Right lobe of liver (tissue), 4 donors: Measurements from ENCODE around the gene NDUFAB1.

ENCODE experiments used
- POLR2A ChIP-seq: fragments of 450-650 bp; IDR thresholded peaks from one replicate; pipeline ENCODE4 v1.6.1; 2017; ENCODE audit warnings: antibody characterized with exemption, mild to moderate bottlenecking
- TF ChIP-seq, protein P1 (sequence below), 4 donors: fragments of 200-600 bp in 3 of 4; fragments of 450-650 bp in 1 of 4; IDR thresholded peaks; one replicate each; pipeline versions ENCODE4 v1.5.1 to v1.8.0; 2016 to 2022; ENCODE audit warnings: antibody characterized with exemption in 4 of 4, mild to moderate bottlenecking in 2 of 4
- donor health status: DM: no; HTN: no; CAD: no.
- donor health status: DM: no; HTN: no; CAD: no.
- donor health status: DM: no; HTN: yes; CAD: no.

DNA sequence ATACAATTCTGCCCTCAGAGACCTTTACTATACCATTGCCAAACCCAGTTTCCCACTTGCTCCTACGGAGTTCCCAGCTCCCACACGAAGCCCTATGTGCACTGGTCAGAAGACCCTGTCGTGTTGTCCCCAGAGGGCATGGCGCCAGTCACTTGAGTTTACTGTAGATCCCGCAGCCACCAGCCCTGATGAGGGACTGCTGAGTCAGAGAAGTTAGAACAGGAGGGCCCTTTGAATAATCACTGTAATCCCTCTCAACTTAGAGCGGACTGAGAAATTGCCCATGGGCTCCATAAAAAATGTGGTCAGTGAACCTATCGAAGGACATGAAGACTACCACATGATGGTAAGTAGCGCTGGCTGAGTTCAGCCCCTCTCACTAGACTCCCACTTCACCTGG is 29.4 kb downstream of the NDUFAB1 start:
- TF ChIP-seq POLR2A: no peak
- TF ChIP-seq, protein P1, sequence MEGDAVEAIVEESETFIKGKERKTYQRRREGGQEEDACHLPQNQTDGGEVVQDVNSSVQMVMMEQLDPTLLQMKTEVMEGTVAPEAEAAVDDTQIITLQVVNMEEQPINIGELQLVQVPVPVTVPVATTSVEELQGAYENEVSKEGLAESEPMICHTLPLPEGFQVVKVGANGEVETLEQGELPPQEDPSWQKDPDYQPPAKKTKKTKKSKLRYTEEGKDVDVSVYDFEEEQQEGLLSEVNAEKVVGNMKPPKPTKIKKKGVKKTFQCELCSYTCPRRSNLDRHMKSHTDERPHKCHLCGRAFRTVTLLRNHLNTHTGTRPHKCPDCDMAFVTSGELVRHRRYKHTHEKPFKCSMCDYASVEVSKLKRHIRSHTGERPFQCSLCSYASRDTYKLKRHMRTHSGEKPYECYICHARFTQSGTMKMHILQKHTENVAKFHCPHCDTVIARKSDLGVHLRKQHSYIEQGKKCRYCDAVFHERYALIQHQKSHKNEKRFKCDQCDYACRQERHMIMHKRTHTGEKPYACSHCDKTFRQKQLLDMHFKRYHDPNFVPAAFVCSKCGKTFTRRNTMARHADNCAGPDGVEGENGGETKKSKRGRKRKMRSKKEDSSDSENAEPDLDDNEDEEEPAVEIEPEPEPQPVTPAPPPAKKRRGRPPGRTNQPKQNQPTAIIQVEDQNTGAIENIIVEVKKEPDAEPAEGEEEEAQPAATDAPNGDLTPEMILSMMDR (IDR thresholded peaks at IDR 0.05): no peak
